GM21423 (cell line): ENCODE data around the gene ZC3H14.
A peak's percentile ranks its signal among the peaks of the same experiment; 100 is the strongest.

Experiments
- ATAC-seq: cut with Tn5 transposase; IDR thresholded peaks from one replicate; pipeline ENCODE4 v1.9.1; 2021; ENCODE audit warnings: mild to moderate bottlenecking, moderate library complexity; ENCODE audit not compliant: unreplicated experiment

The ZC3H14 gene

DNA sequence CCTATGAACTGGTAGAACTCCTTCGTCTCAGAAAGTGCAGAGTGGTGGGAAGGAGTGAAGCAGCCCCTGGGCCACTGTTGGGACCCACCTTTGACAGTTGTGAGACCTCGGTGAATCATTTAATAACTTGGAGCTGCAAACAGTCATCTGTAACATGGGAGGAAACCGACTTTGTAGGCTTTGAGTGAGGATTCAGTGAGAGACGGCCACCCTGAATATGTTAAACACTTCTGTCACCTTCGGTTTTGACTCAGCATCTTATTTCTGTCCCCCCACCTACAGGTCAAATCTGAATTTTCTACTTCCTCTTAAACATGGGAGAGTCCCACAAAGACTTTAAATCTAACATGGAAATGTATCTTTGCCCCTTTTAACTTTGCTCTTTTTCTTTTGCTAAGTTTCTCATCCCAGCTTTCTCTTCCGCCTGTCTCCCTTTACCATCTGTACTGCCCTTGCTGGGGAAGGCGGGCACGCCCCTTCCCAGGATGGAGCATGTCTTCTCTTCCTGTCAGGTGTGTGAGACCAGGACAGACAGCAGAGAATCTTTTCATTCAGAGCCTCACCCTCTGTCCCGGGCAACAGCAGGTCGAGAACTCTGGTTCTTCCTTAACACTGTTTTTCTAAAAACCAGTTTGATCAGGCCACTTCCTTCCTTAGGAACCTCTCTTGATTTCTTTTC lies 37.1 kb downstream of the ZC3H14 start:
- ATAC-seq, result peak; percentile 95

DNA sequence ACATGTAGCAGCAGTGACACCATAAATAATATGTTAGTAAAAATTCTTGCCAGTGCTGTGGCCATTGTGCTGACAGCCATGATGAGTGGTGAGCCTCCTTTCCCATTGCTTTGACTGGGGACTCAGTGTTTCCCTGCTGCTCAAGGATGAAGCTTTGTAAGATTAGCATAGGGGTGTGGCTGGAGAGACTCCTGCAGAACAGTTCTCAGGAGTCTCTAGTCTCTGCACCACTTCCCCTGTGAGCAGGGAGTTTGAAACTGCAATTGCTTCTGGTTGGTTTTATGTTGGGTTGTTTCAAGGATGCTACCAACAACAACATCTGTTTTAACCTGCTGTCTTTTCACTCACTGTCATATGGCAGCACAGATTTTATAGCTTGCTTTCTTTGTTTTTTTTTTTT lies 41.4 kb downstream of the ZC3H14 start:
- ATAC-seq, result no peak

GRCh38 chr14:88605594-88605993 lies 42.8 kb downstream of the ZC3H14 start:
- ATAC-seq, result no peak

GRCh38 chr14:88607829-88608228 lies 45.0 kb downstream of the ZC3H14 start:
- no peak for ATAC-seq

- ATAC-seq, result no peak
These were observed 49.0 kb downstream of the ZC3H14 start for GRCh38 chr14:88611878-88612277.

DNA sequence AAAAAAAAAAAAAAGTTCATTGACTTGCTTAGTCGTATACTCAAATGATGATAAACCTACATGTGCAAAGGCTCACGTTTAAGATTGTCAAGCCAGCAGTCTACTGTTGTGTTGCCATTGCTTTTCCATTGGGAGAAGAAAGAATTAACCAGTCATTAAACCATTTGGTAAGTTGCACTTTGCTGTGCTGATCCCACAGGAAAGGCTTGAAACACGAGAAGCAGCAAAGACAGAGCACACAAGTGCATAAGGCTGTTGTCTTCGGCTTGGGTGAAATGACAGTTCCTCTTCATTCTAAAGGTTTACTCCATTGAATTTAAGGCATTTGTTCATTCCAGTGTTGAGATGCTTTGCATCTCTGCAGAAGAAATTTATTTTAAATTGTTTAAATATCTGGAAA lies 50.1 kb downstream of the ZC3H14 start:
- no peak for ATAC-seq

DNA sequence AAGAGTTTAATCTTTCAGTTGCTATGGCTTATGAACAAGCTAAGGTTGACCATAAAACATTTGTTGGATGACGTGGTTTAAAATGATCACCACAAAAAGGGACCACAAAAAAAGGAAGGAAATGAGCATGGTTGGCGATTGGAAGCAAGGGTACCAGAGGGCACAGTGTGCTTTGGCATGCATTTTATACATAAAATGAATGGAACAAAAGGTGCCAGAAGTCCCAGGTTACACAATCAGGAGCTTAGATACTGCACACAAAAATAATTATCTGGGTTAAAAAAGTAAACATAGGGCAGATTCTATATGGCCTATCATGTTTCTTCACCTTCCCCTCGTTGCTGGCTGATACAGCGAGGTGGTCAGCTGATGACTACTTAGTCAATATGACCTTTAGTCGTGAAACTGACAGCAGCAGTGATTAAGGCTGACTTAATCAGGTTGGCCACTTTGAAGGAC lies 50.7 kb downstream of the ZC3H14 start:
- no peak for ATAC-seq

DNA sequence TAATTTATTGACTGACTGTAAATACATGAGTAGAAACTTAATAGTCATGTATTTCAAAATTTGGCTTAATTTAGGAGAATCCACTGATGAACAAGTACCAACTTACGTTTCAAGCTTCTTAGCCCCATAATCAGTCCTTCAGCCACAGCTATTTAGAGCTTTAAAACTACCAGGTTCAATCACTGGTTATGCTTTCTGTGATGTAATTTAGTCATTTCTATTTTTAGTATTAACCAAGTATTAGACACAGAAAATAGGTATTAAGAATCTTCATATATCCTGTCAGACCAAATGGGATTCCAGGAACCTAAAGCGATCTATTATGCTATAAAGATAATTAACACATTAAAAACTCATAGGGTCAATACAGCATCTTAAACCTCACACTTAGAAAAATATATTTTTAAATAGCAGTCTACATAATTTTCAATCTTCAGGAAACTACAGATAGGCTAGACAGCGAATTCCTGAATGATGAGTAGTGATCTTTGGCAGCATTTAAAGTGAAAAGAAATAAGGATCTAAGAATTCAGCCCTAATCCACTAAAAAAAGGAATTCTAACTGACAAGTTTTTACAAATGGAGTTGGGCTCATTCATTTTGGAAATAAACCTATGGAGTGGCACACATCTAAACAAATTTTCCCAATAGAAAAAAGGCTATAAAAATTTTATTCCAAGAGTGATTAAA lies 51.5 kb downstream of the ZC3H14 start:
- no peak for ATAC-seq

DNA sequence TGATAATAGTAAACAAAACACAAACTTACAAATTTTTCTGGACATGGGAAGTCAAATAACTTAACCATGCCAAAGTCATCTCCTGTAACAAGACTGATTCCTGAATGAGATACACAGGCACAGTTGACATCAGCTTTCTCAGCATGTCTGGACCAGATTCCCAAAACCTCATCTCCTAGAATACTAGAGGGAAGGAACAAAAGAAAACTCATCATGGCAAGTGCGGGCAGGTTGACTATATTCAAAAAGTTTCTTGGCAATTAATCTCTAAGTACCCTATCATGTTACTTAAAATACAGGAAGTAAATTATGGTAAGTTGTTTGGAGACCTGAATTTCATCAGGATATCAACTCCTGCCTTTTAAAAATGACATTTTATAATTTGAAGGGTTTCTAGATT lies 53.9 kb downstream of the ZC3H14 start:
- ATAC-seq, result no peak

- no peak for ATAC-seq
These were observed 54.6 kb downstream of the ZC3H14 start for GRCh38 chr14:88617479-88617878.

GRCh38 chr14:88618476-88618875 lies 55.6 kb downstream of the ZC3H14 start:
- no peak for ATAC-seq

GRCh38 chr14:88621100-88621499 lies 58.3 kb downstream of the ZC3H14 start:
- no peak for ATAC-seq

DNA sequence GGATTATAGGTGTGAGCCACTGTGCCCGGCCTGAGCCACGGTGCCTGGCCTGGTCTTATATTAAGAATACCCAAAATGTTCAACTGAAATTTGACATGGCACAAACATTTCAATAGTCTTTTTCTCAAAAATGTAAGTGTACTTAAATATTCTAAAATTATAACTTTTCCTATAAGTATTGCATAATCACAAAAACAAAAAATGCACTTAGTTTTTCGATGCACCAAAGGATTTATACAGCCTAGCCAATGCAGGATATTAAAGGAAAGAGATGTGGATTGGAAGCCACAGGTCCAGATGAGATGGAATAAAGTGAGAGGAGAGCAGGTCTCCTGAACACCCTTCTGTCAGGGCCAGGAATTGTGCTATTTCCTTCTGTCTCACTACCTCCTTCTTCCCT lies 62.8 kb downstream of the ZC3H14 start:
- ATAC-seq, result no peak

GRCh38 chr14:88628033-88628432 lies 65.2 kb downstream of the ZC3H14 start:
- ATAC-seq, result no peak

GRCh38 chr14:88628462-88628861 lies 65.6 kb downstream of the ZC3H14 start:
- ATAC-seq, result no peak

GRCh38 chr14:88630565-88630964 lies 67.7 kb downstream of the ZC3H14 start:
- no peak for ATAC-seq

GRCh38 chr14:88631091-88631490 lies 68.3 kb downstream of the ZC3H14 start:
- no peak for ATAC-seq

DNA sequence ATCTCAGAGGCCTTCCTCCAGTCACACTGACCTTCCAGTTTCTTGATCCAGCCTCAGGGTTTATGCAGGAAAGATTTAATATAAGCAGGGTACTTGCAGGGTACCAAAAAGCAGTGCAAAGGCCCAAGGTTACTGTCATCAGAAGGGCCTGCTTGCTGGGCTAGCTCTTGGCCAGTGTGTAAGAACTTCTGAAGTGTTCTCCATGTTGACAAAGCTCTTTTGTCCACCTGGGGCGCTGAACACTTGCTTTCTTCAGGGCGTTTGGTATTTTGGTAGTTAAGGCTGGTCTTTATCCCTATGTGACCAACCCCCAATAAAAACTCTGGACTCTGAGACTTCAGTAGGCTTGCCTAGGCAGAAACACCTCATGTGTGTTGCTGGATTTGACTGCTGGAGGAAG lies 69.7 kb downstream of the ZC3H14 start:
- ATAC-seq, result no peak

DNA sequence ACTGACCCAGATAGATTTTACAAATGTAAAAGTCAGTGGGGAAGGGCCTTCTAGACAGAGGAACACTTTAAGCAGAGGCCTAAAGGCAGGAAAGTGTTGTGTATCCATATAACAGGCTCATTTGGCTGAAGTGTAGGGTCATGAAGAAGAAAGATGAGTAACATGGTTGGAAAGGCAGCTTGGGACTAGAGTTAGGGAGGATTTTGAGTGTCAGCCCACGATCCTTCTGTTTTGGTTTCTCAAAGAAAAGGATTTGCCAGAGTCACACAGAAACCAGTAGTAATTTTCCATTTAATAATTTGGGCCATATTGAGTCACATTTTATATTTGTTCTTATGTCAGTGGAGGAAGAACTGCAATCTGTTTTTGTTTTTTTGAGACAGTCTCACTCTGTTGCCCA lies 76.4 kb downstream of the ZC3H14 start:
- no peak for ATAC-seq

- no peak for ATAC-seq
These were observed 97.2 kb downstream of the ZC3H14 start for GRCh38 chr14:88660056-88660455.

- ATAC-seq, result peak; percentile 78
These were observed 104.9 kb downstream of the ZC3H14 start for GRCh38 chr14:88667555-88668273.
